OCI-LY7 (cell line): ENCODE measurements around the gene BAX.

Experiments used
- CTCF ChIP-seq: fragments of 200-600 bp; sonication (generic); conservative IDR thresholded peaks from 2 replicates; pipeline ENCODE4 v1.5.1; 2014; ENCODE audit warnings: mild to moderate bottlenecking, antibody characterized with exemption, low read length, moderate library complexity, mixed read lengths
- EZH2phosphoT487 ChIP-seq: fragments of 200-600 bp; sonication (generic); IDR thresholded peaks from 2 replicates; pipeline ENCODE4 v1.6.1; 2018; ENCODE audit warnings: low read depth, borderline replicate concordance, mild to moderate bottlenecking, mixed run types, antibody characterized with exemption, low read length, moderate library complexity, mixed read lengths

- TF ChIP-seq CTCF = no peak
- TF ChIP-seq EZH2phosphoT487 = no peak
These were observed 8.0 kb upstream of the BAX start for GRCh38 chr19:48946463-48947257.
